Esophagus squamous epithelium (tissue), 5 donors: ENCODE data around the gene LCA5L. TPM values are rescaled to one million over a fixed set of nuclear protein-coding genes. Genes with fewer than 3 reads are reported as not detected.

Experiments
- DNase-seq: peaks from one replicate; lab custom pipeline; 2025; lab: John Stamatoyannopoulos, UW
- H3K27ac ChIP-seq, 4 donors: fragments of 200-600 bp; sonication (generic); one replicate each; pipeline ENCODE4 v1.5.1; 2016 to 2019; ENCODE audit warnings: mild to moderate bottlenecking in 1 of 4
- H3K27me3 ChIP-seq, 4 donors: fragments of 200-600 bp; sonication (generic); 1 replicate in 3 of 4; 2 replicates in 1 of 4; pipeline versions ENCODE4 v1.5.1 to v1.6.0; 2017 to 2021; ENCODE audit warnings: antibody characterized with exemption in 1 of 4
- H3K36me3 ChIP-seq, 3 donors: fragments of 200-600 bp; sonication (generic); one replicate each; pipeline ENCODE4 v1.5.1; 2016 to 2019
- H3K4me1 ChIP-seq, 3 donors: fragments of 200-600 bp; sonication (generic); one replicate each; pipeline ENCODE4 v1.5.1; 2017 to 2019
- H3K4me3 ChIP-seq, 4 donors: fragments of 200-600 bp; sonication (generic); 1 replicate in 3 of 4; 2 replicates in 1 of 4; pipeline ENCODE4 v1.5.1; 2016 to 2019; ENCODE audit warnings: mild to moderate bottlenecking in 2 of 4, moderate library complexity in 1 of 4
- H3K9me3 ChIP-seq, 3 donors: fragments of 200-600 bp; sonication (generic); one replicate each; pipeline ENCODE4 v1.5.1; 2016 to 2019
- CTCF ChIP-seq, 6 experiments: fragments of 450-650 bp in 4 of 6; fragments of 200-600 bp in 2 of 6; sonication (generic) in 2 of 6; IDR thresholded peaks; one replicate each; pipeline ENCODE4 v1.5.1; 2016 to 2019; ENCODE audit warnings: antibody characterized with exemption in 6 of 6, mild to moderate bottlenecking in 4 of 6, moderate library complexity in 4 of 6
- POLR2A ChIP-seq, 4 donors: fragments of 450-650 bp; IDR thresholded peaks; one replicate each; pipeline ENCODE4 v1.6.1; 2017; ENCODE audit warnings: antibody characterized with exemption in 4 of 4, mild to moderate bottlenecking in 4 of 4, moderate library complexity in 3 of 4
- WGBS, 2 donors: methylation state at CpG; one replicate each; pipeline ENCODE4 v1.1.5; 2018; 5-methylcytosine and 5-hydroxymethylcytosine counted together
- intact Hi-C: fragments of 100-400 bp; cut with DNase I; formaldehyde crosslinking; loops from one replicate; pipeline ENCODE4 v1.15.0; 2022
- total RNA-seq, 4 donors: library from RNA; depleted of rRNA; stranded (reverse); fragments of >200 nt; gene quantifications; one replicate each; pipeline ENCODE4 v1.1.0, GENCODE V29; 2016
- donor health status: DM: yes; HTN: yes; CAD: no.

LCA5L gene
- total RNA-seq, 4 donors from 2014 or later = 0.44 to 1.7 (median 0.82) TPM; not detected in 1

GRCh38 chr21:39463308-39463707, 17.7 kb upstream of the LCA5L start:
- no peak for TF ChIP-seq POLR2A (IDR thresholded peaks at IDR 0.05)
- no peak for TF ChIP-seq CTCF (IDR thresholded peaks at IDR 0.05)
- 73 to 87% methylated on average over 3 of the region's 3 CpGs for WGBS, 2 donors
- Histone ChIP-seq H3K27me3 (no peaks in the 10 kb centered on the region), H3K27ac (no peak overlapping the region), H3K4me1 (no peaks in the 10 kb centered on the region), H3K36me3 (no peaks in the 10 kb centered on the region), H3K9me3 (no peaks in the 10 kb centered on the region), H3K4me3 (no peak overlapping the region)
- DNase-seq = no peak
- intact Hi-C loops = no loop called here

- WGBS, 2 donors = 67 to 95% methylated on average over 3 of the region's 3 CpGs
- no peak for TF ChIP-seq POLR2A (IDR thresholded peaks at IDR 0.05)
- TF ChIP-seq CTCF (IDR thresholded peaks at IDR 0.05) = no peak
- no peaks in the 10 kb centered on the region for H3K27me3 ChIP-seq
- H3K36me3 ChIP-seq = no peaks in the 10 kb centered on the region
- H3K4me1 ChIP-seq = no peaks in the 10 kb centered on the region
- intact Hi-C loops = no loop called here
- H3K4me3 ChIP-seq = no peak overlapping the region
- H3K9me3 ChIP-seq = no peaks in the 10 kb centered on the region
- no peak overlapping the region for H3K27ac ChIP-seq
- DNase-seq = no peak
Observed at GRCh38 chr21:39461419-39461818, 15.8 kb upstream of the LCA5L start.

DNA sequence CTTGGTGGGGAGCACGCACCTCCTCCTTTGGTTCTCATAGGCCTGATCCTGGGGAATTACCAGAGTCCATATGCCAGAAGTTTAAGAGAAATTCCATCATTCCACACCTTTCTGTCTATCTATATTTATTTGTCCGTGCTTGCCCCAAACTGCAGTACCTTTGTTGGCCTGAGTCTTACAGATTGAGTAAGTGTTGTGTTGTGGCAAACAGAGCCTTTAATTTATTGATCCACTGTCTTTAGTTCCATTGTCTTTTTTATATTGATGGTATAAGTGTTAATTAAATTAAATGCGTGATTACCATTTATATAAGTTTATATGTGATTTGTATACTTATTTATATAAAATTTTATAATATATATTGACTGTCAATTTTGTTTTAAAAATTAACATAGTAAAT, 11.1 kb upstream of the LCA5L start:
- intact Hi-C loops = no loop called here
- H3K9me3 ChIP-seq = no peaks in the 10 kb centered on the region
- WGBS, 2 donors = 78 to 82% methylated on average over 3 of the region's 3 CpGs
- H3K4me3 ChIP-seq = no peak overlapping the region
- TF ChIP-seq CTCF (IDR thresholded peaks at IDR 0.05) (peak in 1 of 6 experiments; percentile 27), POLR2A (IDR thresholded peaks at IDR 0.05) (no peak)
- H3K27me3 ChIP-seq = no peaks in the 10 kb centered on the region
- H3K4me1 ChIP-seq = peaks cover 0 to 2% (median 0%) of the 10 kb centered on the region in 3 donors
- peak overlapping the region in 1 of 4 donors; percentile 5 for H3K27ac ChIP-seq
- DNase-seq = no peak
- H3K36me3 ChIP-seq = no peaks in the 10 kb centered on the region

DNA sequence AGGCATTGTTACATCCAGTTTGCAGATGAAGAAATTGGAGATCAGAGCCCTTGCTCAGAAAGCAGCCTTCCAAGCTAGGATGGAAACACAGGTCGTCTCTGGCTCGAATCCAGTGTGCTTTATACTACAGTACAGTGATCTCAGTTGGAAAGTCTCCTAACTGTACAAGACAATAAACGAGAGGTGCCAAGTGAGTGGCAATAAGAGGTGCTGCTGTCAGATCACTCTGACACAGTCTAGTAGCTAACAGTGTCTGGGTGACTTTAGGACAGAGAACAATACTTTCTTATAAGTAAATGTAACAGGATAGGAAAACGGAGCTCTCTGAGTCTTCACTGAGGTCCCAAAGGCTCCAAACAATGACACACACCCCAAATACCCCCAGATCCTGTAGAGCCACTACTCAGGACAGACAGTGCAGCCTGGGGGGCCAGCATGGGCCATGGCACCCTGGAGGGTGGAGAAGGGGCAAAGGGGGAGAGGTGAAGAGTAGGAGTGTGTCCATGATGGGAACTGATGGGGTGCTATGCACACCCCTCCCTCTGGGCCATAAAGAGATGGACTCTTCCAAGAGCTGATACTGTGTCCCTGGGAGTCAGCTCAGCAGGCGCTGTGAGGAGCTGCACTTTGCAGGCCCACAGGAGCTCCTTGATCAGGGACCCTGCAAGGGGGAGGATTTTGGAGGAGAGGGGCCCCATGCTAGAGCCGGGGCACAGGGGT, 9.5 kb upstream of the LCA5L start:
- no peak overlapping the region for H3K4me3 ChIP-seq
- no peak for TF ChIP-seq POLR2A (IDR thresholded peaks at IDR 0.05)
- TF ChIP-seq CTCF (IDR thresholded peaks at IDR 0.05) = no peak
- H3K9me3 ChIP-seq = no peaks in the 10 kb centered on the region
- H3K27me3 ChIP-seq = no peaks in the 10 kb centered on the region
- intact Hi-C loops = no loop called here
- DNase-seq = no peak
- H3K27ac ChIP-seq = peak overlapping the region in 1 of 4 donors; percentile 19
- 51 to 57% methylated on average over 5 of the region's 6 CpGs for WGBS, 2 donors
- H3K36me3 ChIP-seq = no peaks in the 10 kb centered on the region
- H3K4me1 ChIP-seq = peaks cover 0 to 13% (median 0%) of the 10 kb centered on the region in 3 donors

- intact Hi-C loops = no loop called here
- DNase-seq = no peak
- 91 to 92% methylated on average over 4 of the region's 4 CpGs for WGBS, 2 donors
- Histone ChIP-seq H3K36me3 (no peaks in the 10 kb centered on the region), H3K9me3 (no peaks in the 10 kb centered on the region), H3K4me1 (peaks cover 0 to 13% (median 0%) of the 10 kb centered on the region in 3 donors), H3K27ac (peak overlapping the region in 2 of 4 donors; percentile 71 to 72), H3K27me3 (no peaks in the 10 kb centered on the region), H3K4me3 (no peak overlapping the region)
- TF ChIP-seq POLR2A (IDR thresholded peaks at IDR 0.05) (no peak), CTCF (IDR thresholded peaks at IDR 0.05) (no peak)
Observed at GRCh38 chr21:39453571-39454179, 8.1 kb upstream of the LCA5L start.
